IPS-18c (cell line): ENCODE measurements around the gene SOD3.

Experiments
- H3K4me3 ChIP-seq: 2 replicates; pipeline ENCODE4 v1.7.0; 2013; ENCODE audit warnings: low read depth, mild to moderate bottlenecking, low read length, moderate library complexity; ENCODE audit not compliant: insufficient read depth
- H3K9me3 ChIP-seq: one replicate; pipeline ENCODE4 v1.6.1; 2013; ENCODE audit warnings: mild to moderate bottlenecking, low read length, moderate library complexity; ENCODE audit not compliant: control insufficient read depth, insufficient read depth

Gene SOD3

GRCh38 chr4:24794916-24795665 lies at the start of gene SOD3:
Gene SOD3, plus strand, starts transcription at chr4:24795573. Its CDS starts 3,949 bp downstream, at chr4:24799522.
- peak within 1 kb of the TSS; percentile 25; the same call in 1 of the 2 replicates for H3K4me3 ChIP-seq
- H3K9me3 ChIP-seq: no peaks in the 10 kb centered on the region

GRCh38 chr4:24747234-24747975 lies 48.0 kb upstream of the SOD3 start:
- Histone ChIP-seq H3K4me3 (no peak overlapping the region), H3K9me3 (no peaks in the 10 kb centered on the region)

- no peaks in the 10 kb centered on the region for H3K9me3 ChIP-seq
- no peak overlapping the region for H3K4me3 ChIP-seq
These were observed 47.4 kb upstream of the SOD3 start for GRCh38 chr4:24748023-24748422.

GRCh38 chr4:24748758-24749350 lies 46.5 kb upstream of the SOD3 start:
- Histone ChIP-seq H3K4me3 (no peak overlapping the region), H3K9me3 (no peaks in the 10 kb centered on the region)

- H3K9me3 ChIP-seq: no peaks in the 10 kb centered on the region
- no peak overlapping the region for H3K4me3 ChIP-seq
These were observed 45.3 kb upstream of the SOD3 start for GRCh38 chr4:24750106-24750505.

GRCh38 chr4:24751926-24752539 lies 43.3 kb upstream of the SOD3 start:
- Histone ChIP-seq H3K4me3 (no peak overlapping the region), H3K9me3 (no peaks in the 10 kb centered on the region)

- no peaks in the 10 kb centered on the region for H3K9me3 ChIP-seq
- no peak overlapping the region for H3K4me3 ChIP-seq
These were observed 41.9 kb upstream of the SOD3 start for GRCh38 chr4:24753519-24753918.

- Histone ChIP-seq H3K9me3 (no peaks in the 10 kb centered on the region), H3K4me3 (no peak overlapping the region)
These were observed 40.8 kb upstream of the SOD3 start for GRCh38 chr4:24754571-24754970.

- Histone ChIP-seq H3K9me3 (no peaks in the 10 kb centered on the region), H3K4me3 (no peak overlapping the region)
These were observed 31.6 kb upstream of the SOD3 start for GRCh38 chr4:24763631-24764297.

- no peak overlapping the region for H3K4me3 ChIP-seq
- H3K9me3 ChIP-seq: no peaks in the 10 kb centered on the region
These were observed 31.0 kb upstream of the SOD3 start for GRCh38 chr4:24764345-24764744.

- Histone ChIP-seq H3K4me3 (no peak overlapping the region), H3K9me3 (no peaks in the 10 kb centered on the region)
These were observed 29.9 kb upstream of the SOD3 start for GRCh38 chr4:24765376-24765988.

GRCh38 chr4:24768006-24768405 lies 27.4 kb upstream of the SOD3 start:
- Histone ChIP-seq H3K4me3 (no peak overlapping the region), H3K9me3 (no peaks in the 10 kb centered on the region)

- no peaks in the 10 kb centered on the region for H3K9me3 ChIP-seq
- H3K4me3 ChIP-seq: no peak overlapping the region
These were observed 26.8 kb upstream of the SOD3 start for GRCh38 chr4:24768604-24769003.

GRCh38 chr4:24769571-24769970 lies 25.8 kb upstream of the SOD3 start:
- Histone ChIP-seq H3K9me3 (no peaks in the 10 kb centered on the region), H3K4me3 (no peak overlapping the region)

GRCh38 chr4:24770032-24770584 lies 25.3 kb upstream of the SOD3 start:
- no peak overlapping the region for H3K4me3 ChIP-seq

GRCh38 chr4:24770667-24771066 lies 24.7 kb upstream of the SOD3 start:
- Histone ChIP-seq H3K9me3 (no peaks in the 10 kb centered on the region), H3K4me3 (no peak overlapping the region)

More at GRCh38 chr4:24770032-24770584, 25.3 kb upstream of the SOD3 start:
- no peaks in the 10 kb centered on the region for H3K9me3 ChIP-seq
